ENCODE measurements around the gene SNX8.

DNA sequence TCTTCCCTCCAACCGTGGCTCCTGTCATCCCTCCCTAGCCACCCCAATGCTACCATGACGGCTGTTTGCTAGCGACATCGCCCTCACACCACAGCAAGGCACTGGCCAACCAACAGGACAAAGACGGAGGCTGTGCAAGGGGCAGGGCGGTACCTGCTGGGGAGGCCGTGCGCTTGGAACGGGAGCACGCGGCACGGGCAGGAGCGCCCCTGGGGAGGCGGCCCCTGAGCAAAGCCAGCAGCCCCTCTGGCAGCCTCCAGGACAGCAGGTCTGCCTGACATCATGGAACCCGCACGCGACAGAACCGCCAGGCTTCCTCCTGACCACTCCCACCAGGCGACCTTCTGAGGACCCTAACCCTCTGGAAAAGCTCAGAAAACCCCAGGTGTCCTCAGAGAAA lies 94.2 kb downstream of the SNX8 start:
- no peak for TF ChIP-seq POLR2A (IDR thresholded peaks at IDR 0.05; ENCODE audit: low read depth, low read length)
- TF ChIP-seq FOS (IDR thresholded peaks at IDR 0.05; ENCODE audit: borderline replicate concordance, insufficient read depth, low read length) = no peak
- TF ChIP-seq, protein P1, sequence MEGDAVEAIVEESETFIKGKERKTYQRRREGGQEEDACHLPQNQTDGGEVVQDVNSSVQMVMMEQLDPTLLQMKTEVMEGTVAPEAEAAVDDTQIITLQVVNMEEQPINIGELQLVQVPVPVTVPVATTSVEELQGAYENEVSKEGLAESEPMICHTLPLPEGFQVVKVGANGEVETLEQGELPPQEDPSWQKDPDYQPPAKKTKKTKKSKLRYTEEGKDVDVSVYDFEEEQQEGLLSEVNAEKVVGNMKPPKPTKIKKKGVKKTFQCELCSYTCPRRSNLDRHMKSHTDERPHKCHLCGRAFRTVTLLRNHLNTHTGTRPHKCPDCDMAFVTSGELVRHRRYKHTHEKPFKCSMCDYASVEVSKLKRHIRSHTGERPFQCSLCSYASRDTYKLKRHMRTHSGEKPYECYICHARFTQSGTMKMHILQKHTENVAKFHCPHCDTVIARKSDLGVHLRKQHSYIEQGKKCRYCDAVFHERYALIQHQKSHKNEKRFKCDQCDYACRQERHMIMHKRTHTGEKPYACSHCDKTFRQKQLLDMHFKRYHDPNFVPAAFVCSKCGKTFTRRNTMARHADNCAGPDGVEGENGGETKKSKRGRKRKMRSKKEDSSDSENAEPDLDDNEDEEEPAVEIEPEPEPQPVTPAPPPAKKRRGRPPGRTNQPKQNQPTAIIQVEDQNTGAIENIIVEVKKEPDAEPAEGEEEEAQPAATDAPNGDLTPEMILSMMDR (IDR thresholded peaks at IDR 0.05; ENCODE audit: extremely low read depth in 1 of 2, insufficient read depth in 1 of 2, low read depth in 1 of 2, low read length in 2 of 2) = no peak
- TF ChIP-seq MYC (IDR thresholded peaks at IDR 0.05; ENCODE audit: low read depth, low read length) = no peak
- no peak for TF ChIP-seq EZH2 (IDR thresholded peaks at IDR 0.05; ENCODE audit: borderline replicate concordance, low read depth, low read length, severe bottlenecking)
- TF ChIP-seq POLR2AphosphoS5 (IDR thresholded peaks at IDR 0.05; ENCODE audit: insufficient read depth, low read depth, low read length) = no peak
- TF ChIP-seq, protein P2, sequence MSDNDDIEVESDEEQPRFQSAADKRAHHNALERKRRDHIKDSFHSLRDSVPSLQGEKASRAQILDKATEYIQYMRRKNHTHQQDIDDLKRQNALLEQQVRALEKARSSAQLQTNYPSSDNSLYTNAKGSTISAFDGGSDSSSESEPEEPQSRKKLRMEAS (IDR thresholded peaks at IDR 0.05; ENCODE audit: insufficient read depth, insufficient read length) = no peak
- no peak for TF ChIP-seq GATA2 (IDR thresholded peaks at IDR 0.05; ENCODE audit: insufficient read depth, insufficient read length, low read depth, low read length)

Data from endothelial cell of umbilical vein (primary cell).